OCI-LY1 (cell line): Measurements from ENCODE around the gene TNFSF15.

ENCODE experiments used
- H2AFZ ChIP-seq: fragments of 200-600 bp; sonication (generic), shearing (Covaris generic); 2 replicates; pipeline ENCODE4 v1.6.0; 2014; ENCODE audit warnings: antibody characterized with exemption, mild to moderate bottlenecking, low read length
- H3F3A ChIP-seq: fragments of 200-600 bp; sonication (generic), shearing (Covaris generic); 2 replicates; pipeline ENCODE4 v1.6.0; 2014; ENCODE audit warnings: mild to moderate bottlenecking, antibody characterized with exemption, low read length, moderate library complexity; ENCODE audit not compliant: insufficient read depth
- H3K27ac ChIP-seq: fragments of 200-600 bp; sonication (generic); 2 replicates; pipeline ENCODE4 v1.5.1; 2014; ENCODE audit warnings: low read length, mixed run types, mild to moderate bottlenecking, low read depth; ENCODE audit not compliant: poor library complexity, severe bottlenecking
- H3K27me3 ChIP-seq: fragments of 200-600 bp; sonication (generic); 2 replicates; pipeline ENCODE4 v1.6.0; 2014; ENCODE audit warnings: antibody characterized with exemption, mild to moderate bottlenecking, low read length, moderate library complexity; ENCODE audit not compliant: insufficient read depth
- H3K36me3 ChIP-seq: fragments of 200-600 bp; sonication (generic); 2 replicates; pipeline ENCODE4 v1.6.1; 2014; ENCODE audit warnings: mild to moderate bottlenecking, antibody characterized with exemption, low read length, moderate library complexity, mixed read lengths; ENCODE audit not compliant: insufficient read depth
- H3K4me1 ChIP-seq: fragments of 200-600 bp; sonication (generic); 2 replicates; pipeline ENCODE4 v1.5.1; 2014; ENCODE audit warnings: mild to moderate bottlenecking, low read length, moderate library complexity; ENCODE audit not compliant: insufficient read depth, severe bottlenecking
- H3K4me2 ChIP-seq: fragments of 200-600 bp; sonication (generic), shearing (Covaris generic); 2 replicates; pipeline ENCODE4 v1.6.1; 2014; ENCODE audit warnings: low read length
- H3K4me3 ChIP-seq: fragments of 200-600 bp; sonication (generic); 2 replicates; pipeline ENCODE4 v1.5.1; 2014; ENCODE audit warnings: low read length, low read depth, mild to moderate bottlenecking, mixed read lengths; ENCODE audit not compliant: poor library complexity, severe bottlenecking
- H3K79me2 ChIP-seq: fragments of 200-600 bp; shearing (Covaris generic); 2 replicates; pipeline ENCODE4 v1.6.1; 2016; ENCODE audit warnings: mixed run types, low read length, mixed read lengths; ENCODE audit not compliant: insufficient read depth
- H3K9ac ChIP-seq: fragments of 200-600 bp; sonication (generic), shearing (Covaris generic); 2 replicates; pipeline ENCODE4 v1.6.1; 2014; ENCODE audit warnings: mild to moderate bottlenecking, low read length, mixed read lengths
- H3K9me2 ChIP-seq: fragments of 200-600 bp; sonication (generic), shearing (Covaris generic); 2 replicates; pipeline ENCODE4 v1.6.1; 2014; ENCODE audit warnings: low read depth, mild to moderate bottlenecking, low read length, mixed read lengths
- H3K9me3 ChIP-seq: fragments of 200-600 bp; shearing (Covaris generic); 2 replicates; pipeline ENCODE4 v1.6.1; 2014; ENCODE audit warnings: low read length, mixed read lengths
- H4K20me1 ChIP-seq: fragments of 200-600 bp; sonication (generic), shearing (Covaris generic); 2 replicates; pipeline ENCODE4 v1.6.0; 2016; ENCODE audit warnings: mild to moderate bottlenecking, low read length; ENCODE audit not compliant: insufficient read depth
- EZH2 ChIP-seq: fragments of 200-600 bp; sonication (generic), shearing (Covaris generic); IDR thresholded peaks from 2 replicates; pipeline ENCODE4 v1.8.0; 2017; ENCODE audit warnings: borderline replicate concordance, mixed run types, mild to moderate bottlenecking, antibody characterized with exemption, low read length, moderate library complexity, mixed read lengths
- TF ChIP-seq, protein P1 (sequence below): fragments of 200-600 bp; sonication (generic), shearing (Covaris generic); IDR thresholded peaks from 2 replicates; pipeline ENCODE4 v1.5.1; 2017; ENCODE audit warnings: mild to moderate bottlenecking, antibody characterized with exemption, low read length, moderate library complexity, mixed read lengths

Gene TNFSF15

DNA sequence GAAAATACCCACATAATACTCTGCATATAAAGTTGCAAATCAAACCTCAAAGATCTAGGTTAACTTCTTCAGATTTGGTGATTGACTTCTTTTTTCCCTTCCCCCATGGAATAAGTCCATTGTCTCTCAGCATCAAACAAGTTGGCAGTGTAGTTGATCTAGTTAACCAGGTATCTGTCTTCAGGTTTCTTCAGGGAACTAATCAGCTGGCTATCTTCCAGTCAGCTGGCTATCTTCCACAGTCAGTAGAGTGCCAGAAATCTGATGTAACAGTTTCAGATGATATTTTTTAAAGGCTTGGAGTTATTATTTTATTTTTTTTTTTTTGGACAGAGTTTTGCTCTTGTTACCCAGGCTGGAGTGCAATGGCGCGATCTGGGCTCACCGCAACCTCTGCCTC is 16.8 kb downstream of the TNFSF15 start:
- H3K27ac ChIP-seq, result no peak overlapping the region
- no peaks in the 10 kb centered on the region for H3K36me3 ChIP-seq
- no peak overlapping the region for H3K4me3 ChIP-seq

DNA sequence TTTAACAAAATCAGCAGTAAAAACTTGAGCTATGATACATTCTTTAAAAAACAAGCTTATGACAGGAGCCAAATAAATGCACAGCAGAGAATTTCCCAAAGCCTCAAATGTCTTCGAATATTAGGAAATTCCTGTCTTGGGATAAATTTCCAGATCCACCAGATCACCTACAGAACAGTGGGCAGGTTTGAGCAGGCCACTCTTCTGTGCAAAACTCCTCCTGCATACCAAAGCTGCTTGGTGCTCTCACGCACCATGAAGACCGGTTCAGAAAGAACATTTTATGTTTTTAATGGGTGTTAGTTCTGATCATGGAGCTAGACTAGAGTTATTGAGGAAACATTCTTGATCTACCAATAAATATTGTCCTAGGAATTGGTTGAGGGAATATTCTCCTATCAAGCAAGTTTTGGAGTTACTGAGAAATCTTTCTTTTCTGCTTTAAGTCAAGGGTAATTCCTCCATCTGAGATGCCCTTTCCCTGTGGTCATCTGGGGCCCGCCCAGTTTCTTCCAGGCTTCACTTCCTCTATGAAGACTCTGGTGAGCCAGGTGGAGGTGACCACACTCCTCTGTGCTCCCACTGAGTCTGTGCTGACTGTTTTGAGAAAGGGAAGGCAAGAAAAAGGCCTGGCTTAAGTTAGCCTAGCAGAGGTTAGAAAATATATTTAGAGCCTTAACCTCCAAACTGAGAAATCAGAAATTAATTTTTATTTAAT is 17.9 kb downstream of the TNFSF15 start:
- H2AFZ ChIP-seq, result no peak overlapping the region
- no peaks in the 10 kb centered on the region for H3K9me3 ChIP-seq
- no peak overlapping the region for H3K4me3 ChIP-seq
- no peak overlapping the region for H3K9ac ChIP-seq
- H3F3A ChIP-seq, result no peaks in the 10 kb centered on the region
- no peaks in the 10 kb centered on the region for H4K20me1 ChIP-seq
- H3K27me3 ChIP-seq, result no peaks in the 10 kb centered on the region
- TF ChIP-seq EZH2, result no peak
- TF ChIP-seq, protein P1, sequence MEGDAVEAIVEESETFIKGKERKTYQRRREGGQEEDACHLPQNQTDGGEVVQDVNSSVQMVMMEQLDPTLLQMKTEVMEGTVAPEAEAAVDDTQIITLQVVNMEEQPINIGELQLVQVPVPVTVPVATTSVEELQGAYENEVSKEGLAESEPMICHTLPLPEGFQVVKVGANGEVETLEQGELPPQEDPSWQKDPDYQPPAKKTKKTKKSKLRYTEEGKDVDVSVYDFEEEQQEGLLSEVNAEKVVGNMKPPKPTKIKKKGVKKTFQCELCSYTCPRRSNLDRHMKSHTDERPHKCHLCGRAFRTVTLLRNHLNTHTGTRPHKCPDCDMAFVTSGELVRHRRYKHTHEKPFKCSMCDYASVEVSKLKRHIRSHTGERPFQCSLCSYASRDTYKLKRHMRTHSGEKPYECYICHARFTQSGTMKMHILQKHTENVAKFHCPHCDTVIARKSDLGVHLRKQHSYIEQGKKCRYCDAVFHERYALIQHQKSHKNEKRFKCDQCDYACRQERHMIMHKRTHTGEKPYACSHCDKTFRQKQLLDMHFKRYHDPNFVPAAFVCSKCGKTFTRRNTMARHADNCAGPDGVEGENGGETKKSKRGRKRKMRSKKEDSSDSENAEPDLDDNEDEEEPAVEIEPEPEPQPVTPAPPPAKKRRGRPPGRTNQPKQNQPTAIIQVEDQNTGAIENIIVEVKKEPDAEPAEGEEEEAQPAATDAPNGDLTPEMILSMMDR, result no peak
- H3K36me3 ChIP-seq, result no peaks in the 10 kb centered on the region
- no peaks in the 10 kb centered on the region for H3K9me2 ChIP-seq
- H3K4me1 ChIP-seq, result no peaks in the 10 kb centered on the region
- no peak overlapping the region for H3K4me2 ChIP-seq
- no peaks in the 10 kb centered on the region for H3K79me2 ChIP-seq
- H3K27ac ChIP-seq, result no peak overlapping the region

More for the DNA sequence above, 16.8 kb downstream of the TNFSF15 start:
- no peaks in the 10 kb centered on the region for H3K9me3 ChIP-seq
- H2AFZ ChIP-seq, result no peak overlapping the region
- no peaks in the 10 kb centered on the region for H3K79me2 ChIP-seq
- no peak overlapping the region for H3K9ac ChIP-seq
- no peak overlapping the region for H3K4me2 ChIP-seq
- no peaks in the 10 kb centered on the region for H3K9me2 ChIP-seq
- H3K27me3 ChIP-seq, result no peaks in the 10 kb centered on the region
- no peaks in the 10 kb centered on the region for H3K4me1 ChIP-seq
- no peaks in the 10 kb centered on the region for H3F3A ChIP-seq
- TF ChIP-seq, protein P1, result no peak
- TF ChIP-seq EZH2, result no peak
- no peaks in the 10 kb centered on the region for H4K20me1 ChIP-seq

DNA sequence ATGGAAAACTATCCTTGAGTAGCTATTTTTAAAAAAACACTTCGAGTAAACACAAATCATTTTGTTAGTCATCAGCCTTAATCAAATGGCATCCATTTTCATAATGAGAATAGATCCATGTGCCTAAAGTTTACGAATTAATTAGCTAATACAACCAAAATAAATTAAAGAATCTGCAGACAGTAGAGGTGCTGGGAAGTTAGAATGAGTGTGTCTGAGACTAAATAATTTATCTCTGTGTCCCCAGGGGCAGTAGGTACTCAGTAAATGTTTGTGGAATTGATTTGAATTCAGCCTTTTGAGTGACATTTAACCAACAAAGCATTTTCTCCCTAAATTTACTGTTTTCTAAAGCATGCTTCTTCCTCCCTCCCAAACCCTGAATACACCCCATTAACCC is 18.6 kb downstream of the TNFSF15 start:
- Histone ChIP-seq H2AFZ (no peak overlapping the region), H3K27me3 (no peaks in the 10 kb centered on the region), H3K4me3 (no peak overlapping the region), H3K79me2 (no peaks in the 10 kb centered on the region), H3K4me1 (no peaks in the 10 kb centered on the region), H3K27ac (no peak overlapping the region), H3K9me2 (no peaks in the 10 kb centered on the region), H3K9ac (no peak overlapping the region), H3K4me2 (no peak overlapping the region), H3K36me3 (no peaks in the 10 kb centered on the region), H3F3A (no peaks in the 10 kb centered on the region), H3K9me3 (no peaks in the 10 kb centered on the region), H4K20me1 (no peaks in the 10 kb centered on the region)
- TF ChIP-seq, protein P1, result no peak
- no peak for TF ChIP-seq EZH2
